Tibial artery (tissue), 4 donors: ENCODE results near the gene CFAP161.
"Not testable (repeated sequence)": the region's sequence is repeated elsewhere in the genome, so short reads cannot be mapped to it uniquely, and the experiment has no call there.

Experiments used
- DNase-seq, 2 donors: peaks; one replicate each; pipeline ENCODE4 v3.0.0-alpha.2; 2019
- H3K27ac ChIP-seq, 2 donors: fragments of 200-600 bp; sonication (generic) in 1 of 2; 1 replicate in 1 of 2; 2 replicates in 1 of 2; pipeline ENCODE4 v1.5.1; 2018 to 2019; ENCODE audit warnings: mild to moderate bottlenecking in 1 of 2
- H3K27me3 ChIP-seq, 2 donors: fragments of 200-600 bp; sonication (generic) in 1 of 2; one replicate each; pipeline versions ENCODE4 v1.5.1 to v1.6.0; 2016 to 2019
- H3K36me3 ChIP-seq, 3 donors: fragments of 200-600 bp; sonication (generic) in 2 of 3; one replicate each; pipeline ENCODE4 v1.5.1; 2016 to 2019; ENCODE audit warnings: mild to moderate bottlenecking in 2 of 3
- H3K4me1 ChIP-seq, 4 donors: fragments of 200-600 bp; sonication (generic) in 2 of 4; 1 replicate in 3 of 4; 2 replicates in 1 of 4; pipeline ENCODE4 v1.5.1; 2016 to 2019
- H3K4me3 ChIP-seq, 2 donors: fragments of 200-600 bp; sonication (generic) in 1 of 2; 1 replicate in 1 of 2; 2 replicates in 1 of 2; pipeline ENCODE4 v1.5.1; 2018 to 2019; ENCODE audit warnings: mild to moderate bottlenecking in 2 of 2
- H3K9me3 ChIP-seq, 3 donors: fragments of 200-600 bp; sonication (generic) in 1 of 3; one replicate each; pipeline ENCODE4 v1.5.1; 2016 to 2019
- CTCF ChIP-seq, 2 experiments: fragments of 200-600 bp in 1 of 2; fragments of 450-650 bp in 1 of 2; IDR thresholded peaks; one replicate each; pipeline ENCODE4 v1.5.1; 2017 to 2019; ENCODE audit warnings: antibody characterized with exemption in 2 of 2, mild to moderate bottlenecking in 1 of 2, moderate library complexity in 1 of 2
- intact Hi-C: fragments of 100-400 bp; cut with DNase I; formaldehyde crosslinking; loops from one replicate; pipeline ENCODE4 v1.15.0; 2023; ENCODE audit warnings: low total_unique reads

Gene CFAP161

GRCh38 chr15:81157939-81158223 lies 23.8 kb downstream of the CFAP161 start:
- no peaks in the 10 kb centered on the region for H3K9me3 ChIP-seq
- intact Hi-C loops: no loop called here
- H3K27me3 ChIP-seq: no peaks in the 10 kb centered on the region
- H3K4me1 ChIP-seq: peaks cover 0 to 23% (median 16%) of the 10 kb centered on the region in 4 donors
- no peak overlapping the region for H3K4me3 ChIP-seq
- no peak overlapping the region for H3K27ac ChIP-seq
- DNase-seq: no peak
- H3K36me3 ChIP-seq: no peaks in the 10 kb centered on the region
- no peak for TF ChIP-seq CTCF (IDR thresholded peaks at IDR 0.05)

GRCh38 chr15:81158561-81158960 lies 24.5 kb downstream of the CFAP161 start:
- H3K9me3 ChIP-seq, H3K4me3 ChIP-seq, H3K27me3 ChIP-seq, DNase-seq, H3K36me3 ChIP-seq, intact Hi-C loops, H3K27ac ChIP-seq: not testable (repeated sequence)
- peaks cover 0 to 23% (median 16%) of the 10 kb centered on the region in 4 donors for H3K4me1 ChIP-seq

- H3K4me3 ChIP-seq: no peak overlapping the region
- intact Hi-C loops: no loop called here
- peak; percentile 71 to 79 for DNase-seq
- no peaks in the 10 kb centered on the region for H3K9me3 ChIP-seq
- H3K36me3 ChIP-seq: no peaks in the 10 kb centered on the region
- H3K27ac ChIP-seq: peak overlapping the region; percentile 40 to 46
- TF ChIP-seq CTCF (IDR thresholded peaks at IDR 0.05): no peak
- peaks cover 0 to 21% (median 16%) of the 10 kb centered on the region in 4 donors for H3K4me1 ChIP-seq
- H3K27me3 ChIP-seq: no peaks in the 10 kb centered on the region
Measured at GRCh38 chr15:81160312-81161159, 26.5 kb downstream of the CFAP161 start.

- TF ChIP-seq CTCF (IDR thresholded peaks at IDR 0.05): no peak
- H3K36me3 ChIP-seq: no peaks in the 10 kb centered on the region
- DNase-seq: no peak
- no peaks in the 10 kb centered on the region for H3K9me3 ChIP-seq
- peak overlapping the region; percentile 40 to 46 for H3K27ac ChIP-seq
- H3K4me1 ChIP-seq: peaks cover 0 to 18% (median 15%) of the 10 kb centered on the region in 4 donors
- no peaks in the 10 kb centered on the region for H3K27me3 ChIP-seq
- intact Hi-C loops: no loop called here
- H3K4me3 ChIP-seq: no peak overlapping the region
Measured at GRCh38 chr15:81161160-81161673, 27.1 kb downstream of the CFAP161 start.

GRCh38 chr15:81161851-81162250 lies 27.8 kb downstream of the CFAP161 start:
- intact Hi-C loops: no loop called here

More at GRCh38 chr15:81161851-81162250, 27.8 kb downstream of the CFAP161 start:
- no peaks in the 10 kb centered on the region for H3K27me3 ChIP-seq
- no peaks in the 10 kb centered on the region for H3K9me3 ChIP-seq
- no peaks in the 10 kb centered on the region for H3K36me3 ChIP-seq
- no peak for TF ChIP-seq CTCF (IDR thresholded peaks at IDR 0.05)
- H3K4me1 ChIP-seq: peaks cover 0 to 22% (median 15%) of the 10 kb centered on the region in 4 donors
- H3K27ac ChIP-seq: peak overlapping the region in 1 of 2 donors; percentile 40
- no peak for DNase-seq
- no peak overlapping the region for H3K4me3 ChIP-seq
